ENCODE measurements around the gene ARPC2.

DNA sequence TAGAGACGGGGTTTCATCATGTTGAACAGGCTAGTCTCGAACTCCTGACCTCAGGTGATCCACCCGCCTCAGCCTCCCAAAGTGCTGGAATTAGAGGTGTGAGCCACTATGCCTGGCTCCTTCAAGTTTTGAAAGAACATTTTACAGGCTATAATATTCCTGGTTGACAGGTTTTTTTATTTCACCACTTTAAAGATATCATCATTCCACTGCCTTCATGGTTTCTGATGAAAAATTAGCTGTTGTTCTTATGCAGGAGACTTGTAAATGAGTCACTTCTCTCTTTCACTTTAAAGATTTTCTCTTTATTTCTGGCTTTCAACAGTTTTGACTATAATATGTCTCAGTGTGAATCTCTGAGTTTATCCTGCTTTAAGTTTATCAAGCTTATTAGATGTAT is 7.9 kb upstream of the ARPC2 start:
- TF ChIP-seq CTCF (IDR thresholded peaks at IDR 0.05) (no peak), POLR2A (IDR thresholded peaks at IDR 0.05) (no peak), POLR2AphosphoS5 (IDR thresholded peaks at IDR 0.05) (no peak)

Measured in transverse colon (tissue), 4 donors.